ENCODE results near the gene PDE12. TPM values are rescaled to one million over a fixed set of nuclear protein-coding genes. Genes with fewer than 3 reads are reported as not detected.

Gene PDE12
- total and polyA plus RNA-seq, 2 of the 8 experiments (the other 6 are each of a cell fraction or from before 2014, with no cell fraction given), result 9.0 to 12.1 TPM

- TF ChIP-seq E2F6 (IDR thresholded peaks at IDR 0.05) (peak; percentile 52; the same call in 1 of the 2 replicates), POLR2A (IDR thresholded peaks at IDR 0.05; ENCODE audit: control extremely low read depth in 1 of 2, low read depth in 2 of 2, low read length in 2 of 2) (peak; percentile 91 to 96), MAFK (IDR thresholded peaks at IDR 0.05; ENCODE audit: low read depth, low read length) (peak; percentile 50; the same call in 1 of the 2 replicates), ZNF274 (IDR thresholded peaks at IDR 0.05; ENCODE audit: borderline replicate concordance, extremely low read depth, low read length) (no peak), SP4 (IDR thresholded peaks at IDR 0.05; ENCODE audit: low read length) (peak; percentile 17; the same call in 1 of the 2 replicates), FOSL1 (IDR thresholded peaks at IDR 0.05; ENCODE audit: insufficient read depth, low read depth, low read length) (0 out of 2 replicates have a peak, but pooled peaks have one; percentile 43), PHF8 (conservative IDR thresholded peaks at IDR 0.05; ENCODE audit: low read depth, low read length) (peak; percentile 98), SIN3A (conservative IDR thresholded peaks at IDR 0.05 in 1 of 2, IDR thresholded peaks at IDR 0.05 in 1 of 2; ENCODE audit: low read depth in 1 of 2, low read length in 2 of 2) (peak; percentile 60 to 67; a peak in 2 of 4 replicates), CREB1 (IDR thresholded peaks at IDR 0.05) (peak; percentile 97), TAF7 (optimal IDR thresholded peaks at IDR 0.05; ENCODE audit: borderline replicate concordance, low read depth, low read length) (peak; percentile 94), CEBPB (IDR thresholded peaks at IDR 0.05; ENCODE audit: low read depth, low read length) (no peak), ASH2L (IDR thresholded peaks at IDR 0.05; ENCODE audit: low read length) (peak; percentile 58)
These were observed 41.3 kb downstream of the PDE12 start, which contains the start of gene ARF4 (continued) for GRCh38 chr3:57597127-57597923.

Measured in H1 (cell line).